AG08396 (cell line): ENCODE measurements around the gene CEP112.

ENCODE experiments used
- DNase-seq: peaks from one replicate; pipeline ENCODE4 v3.0.0; 2012; ENCODE audit warnings: low spot score, mixed read lengths

The CEP112 gene

GRCh38 chr17:66211047-66211810 is 19.3 kb upstream of the CEP112 start:
- no peak for DNase-seq

GRCh38 chr17:66210208-66210574 is 18.3 kb upstream of the CEP112 start:
- no peak for DNase-seq

- no peak for DNase-seq
Measured at GRCh38 chr17:66207936-66208335, 16.0 kb upstream of the CEP112 start.

GRCh38 chr17:66203274-66204015 is 11.5 kb upstream of the CEP112 start:
- DNase-seq = no peak

- peak; percentile 62 for DNase-seq
Measured at GRCh38 chr17:66200685-66201092, 8.8 kb upstream of the CEP112 start.

- DNase-seq = no peak
Measured at GRCh38 chr17:66198242-66198641, 6.3 kb upstream of the CEP112 start.

GRCh38 chr17:66192378-66192687 is 400 bp upstream of the CEP112 start:
- no peak for DNase-seq

GRCh38 chr17:66190738-66191592 is 968 bp downstream of the CEP112 start:
- DNase-seq = peak; percentile 55

- DNase-seq = no peak
Measured at GRCh38 chr17:66187718-66188117, 4.2 kb downstream of the CEP112 start.

GRCh38 chr17:66185862-66186261 is 6.1 kb downstream of the CEP112 start:
- DNase-seq = no peak

- DNase-seq = no peak
Measured at GRCh38 chr17:66184392-66184791, 7.5 kb downstream of the CEP112 start.

GRCh38 chr17:66183529-66183928 is 8.4 kb downstream of the CEP112 start:
- no peak for DNase-seq

- DNase-seq = no peak
Measured at GRCh38 chr17:66178642-66179041, 13.3 kb downstream of the CEP112 start.

GRCh38 chr17:66177048-66177447 is 14.9 kb downstream of the CEP112 start:
- DNase-seq = no peak

GRCh38 chr17:66175892-66176291 is 16.0 kb downstream of the CEP112 start:
- no peak for DNase-seq

- DNase-seq = no peak
Measured at GRCh38 chr17:66172691-66173223, 19.2 kb downstream of the CEP112 start.

GRCh38 chr17:66172144-66172543 is 19.8 kb downstream of the CEP112 start:
- no peak for DNase-seq

GRCh38 chr17:66171692-66172091 is 20.2 kb downstream of the CEP112 start:
- no peak for DNase-seq

- DNase-seq = no peak
Measured at GRCh38 chr17:66171172-66171571, 20.8 kb downstream of the CEP112 start.

- no peak for DNase-seq
Measured at GRCh38 chr17:66169839-66170238, 22.1 kb downstream of the CEP112 start.

- DNase-seq = no peak
Measured at GRCh38 chr17:66167189-66167815, 24.6 kb downstream of the CEP112 start.

GRCh38 chr17:66165537-66166123 is 26.3 kb downstream of the CEP112 start:
- peak; percentile 47 for DNase-seq
